ENCODE results near the gene PROX1. TPM values are rescaled to one million over a fixed set of nuclear protein-coding genes. Genes with fewer than 3 reads are reported as not detected.
"Not testable (repeated sequence)": the region's sequence is repeated elsewhere in the genome, so short reads cannot be mapped to it uniquely, and the experiment has no call there.

The PROX1 gene
- total RNA-seq, 2 donors from 2014 or later: 1.5 to 3.9 TPM

DNA sequence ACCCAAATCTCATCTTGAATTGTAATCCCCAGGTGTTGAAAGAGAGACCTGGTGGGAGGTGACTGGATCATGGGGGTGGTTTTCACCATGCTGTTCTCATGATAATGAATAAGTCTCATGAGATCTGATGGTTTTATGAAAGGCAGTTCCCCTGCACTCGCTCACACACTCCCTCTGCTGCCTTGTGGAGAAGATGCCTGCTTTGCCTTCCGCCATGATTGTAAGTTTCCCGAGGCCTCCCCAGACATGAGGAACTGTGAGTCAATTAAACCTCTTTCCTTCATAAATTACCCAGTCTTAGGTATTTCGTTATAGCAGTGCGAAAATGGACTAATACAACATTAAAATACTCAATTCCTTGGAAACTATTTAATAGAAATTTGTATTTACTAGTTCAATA, 99.2 kb downstream of the PROX1 start:
- Histone ChIP-seq H3K36me3 (ENCODE audit: control insufficient read depth, insufficient read depth, low read length) (no peaks in the 10 kb centered on the region), H3K4me1 (ENCODE audit: control insufficient read depth, insufficient read depth, low read length) (no peaks in the 10 kb centered on the region), H3K9ac (ENCODE audit: extremely low read depth, low read length, poor library complexity, severe bottlenecking) (no peak overlapping the region), H3K9me3 (ENCODE audit: control insufficient read depth, low read length) (peaks cover 5% of the 10 kb centered on the region), H3K27ac (ENCODE audit: low read depth, low read length) (no peak overlapping the region), H3K4me3 (ENCODE audit: low read length) (no peak overlapping the region), H3K27me3 (ENCODE audit: control insufficient read depth, insufficient read depth, low read length, poor library complexity, severe bottlenecking) (no peaks in the 10 kb centered on the region)
- Mint-ChIP-seq H3K36me3 (ENCODE audit: low read depth) (no peaks in the 10 kb centered on the region), H3K27me3 (ENCODE audit: insufficient read depth) (no peaks in the 10 kb centered on the region), H3K27ac (no peak overlapping the region), H3K4me3 (no peak overlapping the region), H3K4me1 (no peaks in the 10 kb centered on the region), H3K9me3 (peaks cover 3% of the 10 kb centered on the region)
- 91 to 92% methylated on average over 3 to 5 of the region's 5 CpGs for WGBS, 2 experiments (ENCODE audit: insufficient coverage in 1 of 2, insufficient read length in 1 of 2)
- TF ChIP-seq, protein P1, sequence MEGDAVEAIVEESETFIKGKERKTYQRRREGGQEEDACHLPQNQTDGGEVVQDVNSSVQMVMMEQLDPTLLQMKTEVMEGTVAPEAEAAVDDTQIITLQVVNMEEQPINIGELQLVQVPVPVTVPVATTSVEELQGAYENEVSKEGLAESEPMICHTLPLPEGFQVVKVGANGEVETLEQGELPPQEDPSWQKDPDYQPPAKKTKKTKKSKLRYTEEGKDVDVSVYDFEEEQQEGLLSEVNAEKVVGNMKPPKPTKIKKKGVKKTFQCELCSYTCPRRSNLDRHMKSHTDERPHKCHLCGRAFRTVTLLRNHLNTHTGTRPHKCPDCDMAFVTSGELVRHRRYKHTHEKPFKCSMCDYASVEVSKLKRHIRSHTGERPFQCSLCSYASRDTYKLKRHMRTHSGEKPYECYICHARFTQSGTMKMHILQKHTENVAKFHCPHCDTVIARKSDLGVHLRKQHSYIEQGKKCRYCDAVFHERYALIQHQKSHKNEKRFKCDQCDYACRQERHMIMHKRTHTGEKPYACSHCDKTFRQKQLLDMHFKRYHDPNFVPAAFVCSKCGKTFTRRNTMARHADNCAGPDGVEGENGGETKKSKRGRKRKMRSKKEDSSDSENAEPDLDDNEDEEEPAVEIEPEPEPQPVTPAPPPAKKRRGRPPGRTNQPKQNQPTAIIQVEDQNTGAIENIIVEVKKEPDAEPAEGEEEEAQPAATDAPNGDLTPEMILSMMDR (conservative IDR thresholded peaks at IDR 0.05): peak; percentile 58
- no peak for DNase-seq

DNA sequence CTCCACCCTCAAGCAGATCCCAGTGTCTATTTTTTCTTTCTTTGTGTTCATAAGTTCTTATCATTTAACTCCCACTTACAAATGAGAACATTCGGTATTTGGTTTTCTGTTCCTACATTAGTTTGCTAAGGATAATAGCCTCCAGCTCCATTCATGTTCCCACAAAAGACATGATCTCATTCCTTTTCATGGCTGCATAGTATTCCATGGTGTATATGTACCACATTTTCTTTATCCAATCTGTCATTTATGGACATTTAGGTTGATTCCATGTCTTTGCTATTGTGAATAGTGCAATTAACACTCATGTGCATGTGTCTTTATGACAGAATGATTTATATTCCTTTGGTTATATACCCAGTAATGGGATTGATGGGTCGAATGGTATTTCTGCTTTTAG, 101.2 kb downstream of the PROX1 start:
- not testable (repeated sequence) for H3K27me3 ChIP-seq (ENCODE audit: control insufficient read depth, insufficient read depth, low read length, poor library complexity, severe bottlenecking); H3K9ac ChIP-seq (ENCODE audit: extremely low read depth, low read length, poor library complexity, severe bottlenecking); H3K4me1 Mint-ChIP-seq; H3K9me3 Mint-ChIP-seq; H3K4me3 ChIP-seq (ENCODE audit: low read length); H3K27me3 Mint-ChIP-seq (ENCODE audit: insufficient read depth); H3K4me3 Mint-ChIP-seq; H3K4me1 ChIP-seq (ENCODE audit: control insufficient read depth, insufficient read depth, low read length); H3K36me3 Mint-ChIP-seq (ENCODE audit: low read depth); H3K36me3 ChIP-seq (ENCODE audit: control insufficient read depth, insufficient read depth, low read length); DNase-seq; H3K27ac ChIP-seq (ENCODE audit: low read depth, low read length); H3K27ac Mint-ChIP-seq; H3K9me3 ChIP-seq (ENCODE audit: control insufficient read depth, low read length)
- 79 to 97% methylated on average over 2 of the region's 2 CpGs for WGBS, 2 experiments (ENCODE audit: insufficient coverage in 1 of 2, insufficient read length in 1 of 2)

Data from endodermal cell (in vitro differentiated cells).